K562 (cell line): Measurements from ENCODE around the gene CCDC7. TPM values are rescaled to one million over a fixed set of nuclear protein-coding genes. Genes with fewer than 3 reads are reported as not detected.
A peak's percentile ranks its signal among the peaks of the same experiment; 100 is the strongest.

ENCODE experiments used
- ATF6 ChIP-seq: sonication (generic); formaldehyde crosslinking; IDR thresholded peaks from 2 replicates; pipeline ENCODE4 v1.4.0; 2020; ENCODE audit warnings: mild to moderate bottlenecking, missing genetic modification reagents
- CHD4 ChIP-seq: fragments of 200-600 bp; sonication (generic); IDR thresholded peaks from 3 replicates; pipeline ENCODE4 v1.6.1; 2012; ENCODE audit warnings: low read depth, mild to moderate bottlenecking, mixed read lengths, low read length, inconsistent platforms; ENCODE audit not compliant: insufficient read depth, insufficient replicate concordance, poor library complexity, severe bottlenecking
- CREB1 ChIP-seq, 2 experiments: sonication (generic) in 1 of 2; formaldehyde crosslinking in 1 of 2; IDR thresholded peaks; 2 replicates each; pipeline versions ENCODE4 v1.6.1 to v1.8.0; 2012 to 2022; ENCODE audit warnings: inconsistent platforms in 1 of 2, mild to moderate bottlenecking in 1 of 2, missing genetic modification reagents in 1 of 2, moderate library complexity in 1 of 2
- CSDE1 ChIP-seq, 2 experiments: fragments of 450-650 bp; IDR thresholded peaks; 2 replicates each; pipeline ENCODE4 v1.6.1; 2016; ENCODE audit warnings: mild to moderate bottlenecking in 1 of 2
- DACH1 ChIP-seq: fragments of 450-650 bp; IDR thresholded peaks from 2 replicates; pipeline ENCODE4 v1.6.1; 2018; ENCODE audit not compliant: partially characterized antibody
- HEY1 ChIP-seq: fragments of 250-450 bp; sonication (Bioruptor Pico); IDR thresholded peaks from 2 replicates; pipeline ENCODE4 v1.5.0; 2020; ENCODE audit warnings: mild to moderate bottlenecking, moderate library complexity, borderline replicate concordance
- HNRNPL ChIP-seq: fragments of 200-400 bp; formaldehyde crosslinking; IDR thresholded peaks from 2 replicates; pipeline ENCODE4 v1.6.1; 2017; ENCODE audit warnings: low read depth, mild to moderate bottlenecking, low read length
- MAFK ChIP-seq: IDR thresholded peaks from 2 replicates; pipeline ENCODE4 v1.6.1; 2011; ENCODE audit warnings: low read length, improper control_type of control experiment
- MCM3 ChIP-seq: fragments of 450-650 bp; IDR thresholded peaks from 2 replicates; pipeline ENCODE4 v1.6.1; 2016
- PHF20 ChIP-seq: fragments of 450-650 bp; IDR thresholded peaks from 2 replicates; pipeline ENCODE4 v1.6.1; 2018; ENCODE audit not compliant: partially characterized antibody
- SIN3A ChIP-seq, 2 experiments: fragments of 150-350 bp in 1 of 2; IDR thresholded peaks; 2 replicates each; pipeline ENCODE4 v1.6.1; 2011 to 2016; ENCODE audit warnings: borderline replicate concordance in 2 of 2, low read depth in 2 of 2, low read length in 2 of 2, mild to moderate bottlenecking in 2 of 2, moderate library complexity in 2 of 2; ENCODE audit not compliant: control insufficient read depth in 1 of 2
- SMARCC2 ChIP-seq: fragments of 450-650 bp; IDR thresholded peaks from 2 replicates; pipeline ENCODE4 v1.6.1; 2017; ENCODE audit warnings: antibody characterized with exemption, moderate library complexity, mild to moderate bottlenecking, low read depth
- SRSF3 ChIP-seq: fragments of 200-400 bp; formaldehyde crosslinking; IDR thresholded peaks from 2 replicates; pipeline ENCODE4 v1.6.1; 2016; ENCODE audit warnings: mild to moderate bottlenecking, low read length, moderate library complexity; ENCODE audit not compliant: insufficient read depth
- TARDBP ChIP-seq: fragments of 450-650 bp; IDR thresholded peaks from 2 replicates; pipeline ENCODE4 v1.6.1; 2016
- TFE3 ChIP-seq: fragments of 450-650 bp; formaldehyde crosslinking; IDR thresholded peaks from 2 replicates; pipeline ENCODE4 v1.4.0; 2020; ENCODE audit warnings: mild to moderate bottlenecking, mixed read lengths
- YBX1 ChIP-seq: fragments of 450-650 bp; IDR thresholded peaks from 2 replicates; pipeline ENCODE4 v1.7.1; 2016; ENCODE audit warnings: mild to moderate bottlenecking
- ZNF239 ChIP-seq: fragments of 250-450 bp; sonication (Bioruptor Pico); IDR thresholded peaks from 2 replicates; pipeline ENCODE4 v1.4.0; 2020; ENCODE audit warnings: mild to moderate bottlenecking
- ZNF274 ChIP-seq: IDR thresholded peaks from 2 replicates; pipeline ENCODE4 v1.6.1; 2011; ENCODE audit warnings: low read depth, mild to moderate bottlenecking, low read length, moderate library complexity, borderline replicate concordance
- ZNF639 ChIP-seq, 2 experiments: fragments of 200-800 bp in 1 of 2; sonication (Bioruptor generic) in 1 of 2; sonication (generic) in 1 of 2; formaldehyde crosslinking in 1 of 2; IDR thresholded peaks in 1 of 2; conservative IDR thresholded peaks in 1 of 2; 2 replicates each; pipeline versions ENCODE4 v1.5.0 to v1.6.1; 2016 to 2020; ENCODE audit warnings: missing compliant biosample characterization in 1 of 2, missing genetic modification characterization in 1 of 2, missing genetic modification reagents in 1 of 2
- ZNF75A ChIP-seq: fragments of 450-650 bp; formaldehyde crosslinking; IDR thresholded peaks from 2 replicates; pipeline ENCODE4 v1.4.0; 2020; ENCODE audit warnings: mild to moderate bottlenecking
- polyA plus RNA-seq, 8 experiments: library from polyadenylated mRNA; depleted of rRNA in 4 of 8; stranded (reverse) in 5 of 8; unstranded in 3 of 8; fragments of >200 nt; fragmentation: Nextera tagmentation in 2 of 8; fragmentation: Illumina TruSeq in 1 of 8; extraction: Ambion mirVana in 2 of 8; extraction: Trizol in 1 of 8; gene quantifications; 2 replicates each; pipeline versions ENCODE4 v1.2.1 to v1.2.3, GENCODE V29; 2011 to 2014; ENCODE audit warnings: inconsistent platforms in 1 of 8, missing spikeins in 1 of 8
- total RNA-seq, 7 experiments: library from RNA; depleted of rRNA in 6 of 7; stranded (reverse); fragments of >200 nt in 6 of 7; fragmentation: Illumina TruSeq in 2 of 7; extraction: Trizol in 2 of 7; gene quantifications; 2 replicates each; pipeline versions ENCODE4 v1.2.1 to v1.2.3, GENCODE V29; 2011 to 2021; ENCODE audit warnings: low replicate concordance in 1 of 7

The CCDC7 gene
- total and polyA plus RNA-seq, 9 of the 15 experiments (the other 6 are each of a cell fraction or from before 2014, with no cell fraction given), result 1.5 to 6.6 (median 2.7) TPM

GRCh38 chr10:32501906-32502305 is 56.0 kb downstream of the CCDC7 start (continued):
- no peak for TF ChIP-seq TFE3 (CRISPR knock-in tag)
- TF ChIP-seq ZNF639 (CRISPR knock-in tag; conservative IDR thresholded peaks at IDR 0.05 in 1 of 2, IDR thresholded peaks at IDR 0.05 in 1 of 2), result no peak
- TF ChIP-seq CREB1 (IDR thresholded peaks at IDR 0.05), result no peak
- no peak for TF ChIP-seq CREB1 (CRISPR knock-in tag; IDR thresholded peaks at IDR 0.05)
- no peak for TF ChIP-seq ATF6 (CRISPR knock-in tag)
- TF ChIP-seq CSDE1 (IDR thresholded peaks at IDR 0.05), result no peak
- no peak for TF ChIP-seq DACH1
- TF ChIP-seq HNRNPL, result no peak
- TF ChIP-seq SIN3A (IDR thresholded peaks at IDR 0.05; ENCODE audit: borderline replicate concordance in 2 of 2, control insufficient read depth in 1 of 2, low read depth in 2 of 2, low read length in 2 of 2), result no peak
- TF ChIP-seq SRSF3, result no peak
- TF ChIP-seq TARDBP, result no peak
- no peak for TF ChIP-seq ZNF239 (CRISPR knock-in tag)
- TF ChIP-seq MCM3, result no peak
- TF ChIP-seq ZNF75A (CRISPR knock-in tag), result no peak
- TF ChIP-seq ZNF274, result no peak
- TF ChIP-seq MAFK, result no peak
- no peak for TF ChIP-seq HEY1
- no peak for TF ChIP-seq PHF20
- peak; percentile 47; the same call in 1 of the 2 replicates for TF ChIP-seq SMARCC2
- no peak for TF ChIP-seq CHD4
- TF ChIP-seq YBX1, result no peak
